HEK293 (cell line): ENCODE results near the gene DAG1.
A peak's percentile ranks its signal among the peaks of the same experiment; 100 is the strongest.

Experiments used
- CTCF ChIA-PET: fragments of 350-600 bp; formaldehyde crosslinking; extraction: SDS; loops from one replicate; lab custom pipeline; 2021; ENCODE audit warnings: antibody characterized with exemption; lab: Yijun Ruan, JAX
- POLR2A ChIA-PET: fragments of 300-600 bp; formaldehyde crosslinking; extraction: SDS; loops from one replicate; lab custom pipeline; 2020; ENCODE audit warnings: antibody characterized with exemption, inconsistent platforms; lab: Yijun Ruan, JAX
- H3K27ac ChIP-seq: fragments of 200-500 bp; sonication (Bioruptor generic); 2 replicates; pipeline ENCODE4 v1.5.1; 2014; ENCODE audit warnings: low read depth, low read length, control low read depth, inconsistent platforms; ENCODE audit errors: extremely low read depth
- H3K36me3 ChIP-seq, 2 experiments: fragments of 200-500 bp in 1 of 2; sonication (Bioruptor generic) in 1 of 2; 1 replicate in 1 of 2; 2 replicates in 1 of 2; pipeline ENCODE4 v1.5.1; 2014 to 2017; ENCODE audit warnings: inconsistent platforms in 2 of 2, low read length in 2 of 2; ENCODE audit not compliant: control insufficient read depth in 2 of 2, insufficient read depth in 1 of 2
- H3K4me1 ChIP-seq: fragments of 200-500 bp; sonication (Bioruptor generic); 2 replicates; pipeline ENCODE4 v1.5.1; 2014; ENCODE audit warnings: mild to moderate bottlenecking, low read length, inconsistent platforms; ENCODE audit not compliant: control insufficient read depth, insufficient read depth
- H3K4me3 ChIP-seq: 2 replicates; pipeline ENCODE4 v1.5.1; 2011; ENCODE audit warnings: low read depth, mild to moderate bottlenecking, control low read depth, low read length, moderate library complexity
- H3K9me3 ChIP-seq: fragments of 200-500 bp; sonication (Bioruptor generic); 2 replicates; pipeline ENCODE4 v1.5.1; 2014; ENCODE audit warnings: low read depth, low read length, inconsistent platforms; ENCODE audit not compliant: control insufficient read depth, insufficient read depth
- BCL6B ChIP-seq: fragments of 450-650 bp; formaldehyde crosslinking; IDR thresholded peaks from 2 replicates; pipeline ENCODE4 v1.5.1; 2017; ENCODE audit warnings: missing biosample characterization, missing genetic modification characterization
- GLIS1 ChIP-seq: fragments of 450-650 bp; formaldehyde crosslinking; IDR thresholded peaks from 2 replicates; pipeline ENCODE4 v1.5.1; 2016; ENCODE audit warnings: missing biosample characterization, missing genetic modification characterization
- KLF9 ChIP-seq: fragments of 450-650 bp; formaldehyde crosslinking; IDR thresholded peaks from 2 replicates; pipeline ENCODE4 v1.5.1; 2016; ENCODE audit warnings: missing biosample characterization, missing genetic modification characterization, low read depth
- PRDM2 ChIP-seq: fragments of 450-650 bp; formaldehyde crosslinking; IDR thresholded peaks from 2 replicates; pipeline ENCODE4 v1.5.1; 2016; ENCODE audit warnings: missing biosample characterization, missing genetic modification characterization, borderline replicate concordance
- ZBTB8A ChIP-seq: fragments of 450-650 bp; formaldehyde crosslinking; IDR thresholded peaks from 2 replicates; pipeline ENCODE4 v1.5.1; 2016; ENCODE audit warnings: missing biosample characterization, missing genetic modification characterization
- ZNF16 ChIP-seq: fragments of 450-650 bp; formaldehyde crosslinking; IDR thresholded peaks from 2 replicates; pipeline ENCODE4 v1.5.1; 2016; ENCODE audit warnings: low read depth, missing biosample characterization, missing genetic modification characterization
- ZNF473 ChIP-seq: fragments of 450-650 bp; formaldehyde crosslinking; IDR thresholded peaks from 2 replicates; pipeline ENCODE4 v1.5.1; 2017; ENCODE audit warnings: missing biosample characterization, missing genetic modification characterization
- ZNF518A ChIP-seq: fragments of 450-650 bp; formaldehyde crosslinking; conservative IDR thresholded peaks from 2 replicates; pipeline ENCODE4 v1.5.1; 2016; ENCODE audit warnings: low read depth, missing biosample characterization, missing genetic modification characterization
- ZNF624 ChIP-seq: fragments of 450-650 bp; formaldehyde crosslinking; IDR thresholded peaks from 2 replicates; pipeline ENCODE4 v1.5.1; 2017; ENCODE audit warnings: missing biosample characterization, missing genetic modification characterization
- ZSCAN16 ChIP-seq: fragments of 450-650 bp; formaldehyde crosslinking; IDR thresholded peaks from 2 replicates; pipeline ENCODE4 v1.5.1; 2016; ENCODE audit warnings: missing biosample characterization, missing genetic modification characterization
- TF ChIP-seq, protein P1 (sequence below): fragments of 450-650 bp; formaldehyde crosslinking; IDR thresholded peaks from 2 replicates; pipeline ENCODE4 v1.5.1; 2016; ENCODE audit warnings: missing biosample characterization, missing genetic modification characterization

Gene DAG1

GRCh38 chr3:49530231-49530630 is 60.2 kb downstream of the DAG1 start (continued):
- no peak for TF ChIP-seq PRDM2
- TF ChIP-seq ZBTB8A (tag by site-specific recombination): no peak
- no peak for TF ChIP-seq ZNF473
- TF ChIP-seq ZNF16 (tag by site-specific recombination): no peak
- no peak for TF ChIP-seq ZNF624 (tag by site-specific recombination)
- no peak for TF ChIP-seq KLF9 (tag by site-specific recombination)
- TF ChIP-seq, protein P1, sequence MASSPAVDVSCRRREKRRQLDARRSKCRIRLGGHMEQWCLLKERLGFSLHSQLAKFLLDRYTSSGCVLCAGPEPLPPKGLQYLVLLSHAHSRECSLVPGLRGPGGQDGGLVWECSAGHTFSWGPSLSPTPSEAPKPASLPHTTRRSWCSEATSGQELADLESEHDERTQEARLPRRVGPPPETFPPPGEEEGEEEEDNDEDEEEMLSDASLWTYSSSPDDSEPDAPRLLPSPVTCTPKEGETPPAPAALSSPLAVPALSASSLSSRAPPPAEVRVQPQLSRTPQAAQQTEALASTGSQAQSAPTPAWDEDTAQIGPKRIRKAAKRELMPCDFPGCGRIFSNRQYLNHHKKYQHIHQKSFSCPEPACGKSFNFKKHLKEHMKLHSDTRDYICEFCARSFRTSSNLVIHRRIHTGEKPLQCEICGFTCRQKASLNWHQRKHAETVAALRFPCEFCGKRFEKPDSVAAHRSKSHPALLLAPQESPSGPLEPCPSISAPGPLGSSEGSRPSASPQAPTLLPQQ (tag by site-specific recombination): no peak
- TF ChIP-seq ZNF518A (tag by site-specific recombination): no peak
- no peak for TF ChIP-seq ZSCAN16
- TF ChIP-seq, all 188 proteins: peak for 0

- POLR2A ChIA-PET: no interaction called here
- Histone ChIP-seq H3K4me1 (no peaks in the 10 kb centered on the region), H3K9me3 (no peaks in the 10 kb centered on the region), H3K27ac (no peak overlapping the region), H3K4me3 (no peak overlapping the region), H3K36me3 (peaks cover 0 to 47% of the 10 kb centered on the region in 2 experiments; a peak in 1 of 3 replicates)
- no peak for TF ChIP-seq BCL6B
- TF ChIP-seq KLF9 (tag by site-specific recombination): no peak
- TF ChIP-seq GLIS1 (tag by site-specific recombination): peak; percentile 49; the same call in 1 of the 2 replicates
- CTCF ChIA-PET: no interaction called here
Observed at GRCh38 chr3:49530701-49531100, 60.6 kb downstream of the DAG1 start.
